B cell (primary cell): ENCODE data around the gene GPC3. TPM values are rescaled to one million over a fixed set of nuclear protein-coding genes. Genes with fewer than 3 reads are reported as not detected.
"Not testable (repeated sequence)": the region's sequence is repeated elsewhere in the genome, so short reads cannot be mapped to it uniquely, and the experiment has no call there.

Experiments
- ATAC-seq: fragments of 200-7000 bp; cut with Tn5 transposase; one replicate; pipeline ENCODE4 v1.10.0; 2021; ENCODE audit warnings: low read depth, mild to moderate bottlenecking, moderate number of reproducible peaks, moderate library complexity
- CTCF ChIA-PET: fragments of 350-600 bp; sonication (Branson Sonifier 250); formaldehyde crosslinking; loops from one replicate; lab custom pipeline; 2021; ENCODE audit warnings: antibody characterized with exemption, inconsistent platforms; lab: Charles Lee
- POLR2A ChIA-PET: fragments of 350-600 bp; sonication (Branson Sonifier 250); formaldehyde crosslinking; loops from one replicate; lab custom pipeline; 2021; ENCODE audit warnings: antibody characterized with exemption; lab: Charles Lee
- DNase-seq: peaks from one replicate; pipeline ENCODE4 v3.0.0; 2013
- H2AFZ ChIP-seq: 2 replicates; pipeline ENCODE4 v1.6.1; 2012; ENCODE audit warnings: mild to moderate bottlenecking, low read depth, low read length; ENCODE audit not compliant: insufficient read depth, poor library complexity, severe bottlenecking
- H3K27ac ChIP-seq, 2 donors: 1 replicate in 1 of 2; 2 replicates in 1 of 2; pipeline ENCODE4 v1.5.1; 2012 to 2013; ENCODE audit warnings: low read length in 2 of 2, mild to moderate bottlenecking in 2 of 2, moderate library complexity in 1 of 2
- H3K27me3 ChIP-seq, 4 experiments: fragments of 200-600 bp in 1 of 4; sonication (generic) in 1 of 4; replicated peaks in 1 of 4; 1 replicate in 2 of 4; 2 replicates in 2 of 4; pipeline versions ENCODE4 v1.6.1 to v1.7.0; 2013 to 2016; ENCODE audit warnings: low read length in 3 of 4, mild to moderate bottlenecking in 2 of 4, mixed read lengths in 1 of 4, moderate library complexity in 1 of 4; ENCODE audit not compliant: insufficient read depth in 4 of 4, control insufficient read depth in 3 of 4; ENCODE audit errors: control extremely low read depth in 1 of 4
- H3K36me3 ChIP-seq, 2 experiments: replicated peaks in 1 of 2; 1 replicate in 1 of 2; 2 replicates in 1 of 2; pipeline versions ENCODE4 v1.6.1 to v1.7.1; 2013; ENCODE audit warnings: low read length in 1 of 2; ENCODE audit not compliant: insufficient read depth in 2 of 2, control insufficient read depth in 1 of 2; ENCODE audit errors: control extremely low read depth in 1 of 2, extremely low read depth in 1 of 2
- H3K4me1 ChIP-seq, 2 donors: fragments of 200-600 bp in 1 of 2; sonication (generic) in 1 of 2; 1 replicate in 1 of 2; 2 replicates in 1 of 2; pipeline versions ENCODE4 v1.5.1 to v1.6.1; 2013 to 2017; ENCODE audit warnings: low read length in 2 of 2; ENCODE audit not compliant: control insufficient read depth in 2 of 2, insufficient read depth in 2 of 2
- H3K4me2 ChIP-seq: replicated peaks from 2 replicates; pipeline ENCODE3; 2012; ENCODE audit warnings: mild to moderate bottlenecking, low read depth, low read length; ENCODE audit not compliant: poor library complexity, severe bottlenecking
- H3K4me3 ChIP-seq, 5 experiments: fragments of 200-600 bp in 1 of 5; sonication (generic) in 1 of 5; 1 replicate in 3 of 5; 2 replicates in 2 of 5; pipeline versions ENCODE4 v1.5.1 to v1.7.0; 2011 to 2016; ENCODE audit warnings: low read length in 4 of 5, mild to moderate bottlenecking in 4 of 5, low read depth in 2 of 5, control low read depth in 1 of 5, moderate library complexity in 1 of 5; ENCODE audit not compliant: insufficient read depth in 1 of 5; ENCODE audit errors: control extremely low read depth in 1 of 5, extremely low read depth in 1 of 5
- H3K79me2 ChIP-seq: fragments of 200-600 bp; sonication (generic); one replicate; pipeline ENCODE4 v1.6.0; 2016; ENCODE audit warnings: low read length; ENCODE audit not compliant: control insufficient read depth, insufficient read depth
- H3K9ac ChIP-seq: fragments of 200-600 bp; sonication (generic); 2 replicates; pipeline ENCODE4 v1.6.1; 2017; ENCODE audit warnings: mild to moderate bottlenecking, low read length, moderate library complexity
- H3K9me3 ChIP-seq, 3 donors: one replicate each; pipeline versions ENCODE4 v1.6.1 to v1.7.1; 2013; ENCODE audit warnings: low read length in 2 of 3; ENCODE audit not compliant: control insufficient read depth in 2 of 3, insufficient read depth in 1 of 3; ENCODE audit errors: control extremely low read depth in 1 of 3
- H4K20me1 ChIP-seq: 2 replicates; pipeline ENCODE4 v1.6.0; 2012; ENCODE audit warnings: mild to moderate bottlenecking, low read length; ENCODE audit not compliant: insufficient read depth, control insufficient read depth, poor library complexity, severe bottlenecking
- H3K27ac Mint-ChIP-seq: one replicate; pipeline ENCODE4 v1.8.0; 2021; ENCODE audit warnings: mixed read lengths
- H3K27me3 Mint-ChIP-seq: one replicate; pipeline ENCODE4 v1.8.0; 2021; ENCODE audit warnings: mixed read lengths
- H3K4me1 Mint-ChIP-seq: one replicate; pipeline ENCODE4 v1.8.0; 2021; ENCODE audit warnings: mixed read lengths
- H3K4me3 Mint-ChIP-seq: one replicate; pipeline ENCODE4 v1.8.0; 2021; ENCODE audit warnings: mixed read lengths
- H3K9me3 Mint-ChIP-seq: one replicate; pipeline ENCODE4 v1.8.0; 2022; ENCODE audit warnings: mixed read lengths; ENCODE audit not compliant: insufficient read depth
- CTCF ChIP-seq: fragments of 200-600 bp; IDR thresholded peaks from one replicate; pipeline ENCODE4 v1.8.0; 2022; ENCODE audit warnings: antibody characterized with exemption, mild to moderate bottlenecking
- EZH2 ChIP-seq: IDR thresholded peaks from 2 replicates; pipeline ENCODE4 v1.6.1; 2012; ENCODE audit warnings: borderline replicate concordance, low read depth, mild to moderate bottlenecking, moderate library complexity, low read length; ENCODE audit not compliant: insufficient read depth, poor library complexity, severe bottlenecking
- WGBS: methylation state at CpG from one replicate; pipeline ENCODE4 v1.1.5; 2013; ENCODE audit warnings: missing lambda C conversion rate; ENCODE audit not compliant: insufficient coverage; 5-methylcytosine and 5-hydroxymethylcytosine counted together
- intact Hi-C: fragments of 100-400 bp; cut with micrococcal nuclease; formaldehyde crosslinking; loops from one replicate; pipeline ENCODE4 v1.10.0; 2022
- polyA plus RNA-seq: library from polyadenylated mRNA; depleted of rRNA; stranded (reverse); fragments of >200 nt; gene quantifications from 2 replicates; pipeline ENCODE4 v1.2.3, GENCODE V29; 2012
- total RNA-seq, 2 donors: library from RNA; stranded (reverse); fragments of 120-200 nt in 1 of 2; gene quantifications; 1 replicate in 1 of 2; 2 replicates in 1 of 2; pipeline versions ENCODE4 v1.2.3 to v1.2.4, GENCODE V29; 2013 to 2022

GPC3 gene
- total and polyA plus RNA-seq, 2 donors (not counting 1 experiment from before 2014, with no cell fraction given) = not detected

GRCh38 chrX:134015510-134015909 lies 30.1 kb upstream of the GPC3 start:
- H3K27me3 Mint-ChIP-seq, H3K27ac ChIP-seq, H3K36me3 ChIP-seq, H2AFZ ChIP-seq, H4K20me1 ChIP-seq, H3K4me3 Mint-ChIP-seq, H3K9me3 ChIP-seq, H3K9me3 Mint-ChIP-seq, H3K9ac ChIP-seq, POLR2A ChIA-PET, H3K27me3 ChIP-seq, CTCF ChIA-PET, H3K27ac Mint-ChIP-seq, ATAC-seq, H3K79me2 ChIP-seq, H3K4me1 Mint-ChIP-seq, DNase-seq, H3K4me3 ChIP-seq, intact Hi-C loops, H3K4me1 ChIP-seq, H3K4me2 ChIP-seq: not testable (repeated sequence)
- no CpG with 5 or more reads among the region's 3 CpGs for WGBS

DNA sequence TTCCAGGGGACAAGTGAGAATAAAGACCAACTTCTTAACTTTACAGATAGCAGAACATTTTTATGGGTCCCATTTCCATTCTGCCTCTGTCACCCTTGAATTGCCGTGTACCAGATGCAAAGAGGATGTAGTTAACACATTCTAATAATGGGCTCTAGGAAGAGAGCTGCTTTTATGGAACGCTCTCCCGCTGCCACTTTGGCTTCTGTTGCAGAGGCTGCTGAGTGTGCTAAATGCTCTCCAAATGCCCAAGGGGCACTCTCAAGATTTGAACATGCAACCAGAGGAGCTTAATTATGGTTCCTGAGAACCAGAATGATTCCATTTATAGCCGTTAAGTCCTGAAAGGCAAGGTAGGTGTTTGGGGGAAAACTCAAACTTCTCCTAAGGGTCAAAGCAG lies 28.1 kb upstream of the GPC3 start:
- POLR2A ChIA-PET = no interaction called here
- H3K27ac Mint-ChIP-seq = no peak overlapping the region
- Histone ChIP-seq H3K4me1 (no peaks in the 10 kb centered on the region), H3K27ac (no peak overlapping the region), H3K4me2 (no peak overlapping the region), H3K4me3 (no peak overlapping the region), H3K36me3 (no peaks in the 10 kb centered on the region), H3K9me3 (no peaks in the 10 kb centered on the region), H3K79me2 (no peaks in the 10 kb centered on the region), H4K20me1 (no peaks in the 10 kb centered on the region), H3K27me3 (no peaks in the 10 kb centered on the region), H3K9ac (no peak overlapping the region), H2AFZ (no peak overlapping the region)
- H3K4me1 Mint-ChIP-seq = no peaks in the 10 kb centered on the region
- 100% methylated on average over 2 of the region's 4 CpGs for WGBS
- CTCF ChIA-PET = no interaction called here
- no peak for TF ChIP-seq CTCF
- TF ChIP-seq EZH2 = no peak
- DNase-seq = no peak
- ATAC-seq = no peak
- peaks cover 4% of the 10 kb centered on the region for H3K27me3 Mint-ChIP-seq
- no peak overlapping the region for H3K4me3 Mint-ChIP-seq
- no peaks in the 10 kb centered on the region for H3K9me3 Mint-ChIP-seq
- intact Hi-C loops = no loop called here
